Measurements from ENCODE around the gene ECE1. TPM values are rescaled to one million over a fixed set of nuclear protein-coding genes. Genes with fewer than 3 reads are reported as not detected.
A peak's percentile ranks its signal among the peaks of the same experiment; 100 is the strongest.

The ECE1 gene
- total and polyA plus RNA-seq, 2 of the 8 experiments (the other 6 are each of a cell fraction or from before 2014, with no cell fraction given): 21.4 to 36.8 TPM

DNA sequence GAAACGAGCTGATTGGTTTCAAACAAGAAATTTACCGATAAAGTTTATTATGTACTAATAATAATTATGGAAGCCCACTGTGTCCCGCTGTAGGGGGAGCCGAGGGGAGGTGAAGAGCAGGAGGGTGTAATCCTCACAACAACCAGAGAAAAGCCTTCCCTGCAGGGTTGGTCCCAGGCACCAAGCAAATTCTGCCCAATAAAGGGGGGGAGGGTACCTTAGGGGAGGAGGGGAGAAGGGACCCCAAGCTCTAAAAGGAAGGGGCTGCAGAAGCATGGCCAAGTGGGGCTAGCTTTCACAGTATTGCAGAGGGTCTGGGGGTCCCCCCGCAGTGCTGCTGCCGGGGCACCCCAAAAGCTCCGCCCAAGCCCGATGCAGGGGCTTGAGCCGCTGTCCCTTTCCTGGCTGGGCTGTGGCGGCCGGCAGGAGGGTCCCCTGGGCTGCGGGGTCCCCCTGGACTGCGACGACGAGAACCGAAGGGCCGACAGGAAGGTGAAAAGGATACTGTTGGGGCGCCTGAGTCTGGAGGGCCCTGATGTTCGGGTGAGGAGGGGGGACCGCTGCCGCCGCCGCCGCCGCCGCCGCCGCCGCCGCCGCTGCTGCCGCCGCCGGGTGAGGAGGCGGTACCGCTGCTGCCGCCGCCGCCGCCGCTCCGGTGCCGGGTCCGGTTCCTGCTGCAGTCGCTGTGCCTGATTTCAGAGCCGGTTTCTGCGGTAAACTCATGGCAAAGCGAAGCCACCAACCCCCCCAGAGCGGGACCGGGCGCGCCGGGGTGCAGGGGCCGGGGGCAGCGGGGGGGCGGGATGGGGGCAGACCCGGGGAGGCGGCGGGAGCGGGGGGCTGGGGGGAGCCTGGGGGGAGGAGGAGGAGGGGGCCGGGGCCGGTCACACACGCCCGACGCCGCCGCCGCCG lies 114.3 kb downstream of the ECE1 start (continued):
- TF ChIP-seq, protein P1, sequence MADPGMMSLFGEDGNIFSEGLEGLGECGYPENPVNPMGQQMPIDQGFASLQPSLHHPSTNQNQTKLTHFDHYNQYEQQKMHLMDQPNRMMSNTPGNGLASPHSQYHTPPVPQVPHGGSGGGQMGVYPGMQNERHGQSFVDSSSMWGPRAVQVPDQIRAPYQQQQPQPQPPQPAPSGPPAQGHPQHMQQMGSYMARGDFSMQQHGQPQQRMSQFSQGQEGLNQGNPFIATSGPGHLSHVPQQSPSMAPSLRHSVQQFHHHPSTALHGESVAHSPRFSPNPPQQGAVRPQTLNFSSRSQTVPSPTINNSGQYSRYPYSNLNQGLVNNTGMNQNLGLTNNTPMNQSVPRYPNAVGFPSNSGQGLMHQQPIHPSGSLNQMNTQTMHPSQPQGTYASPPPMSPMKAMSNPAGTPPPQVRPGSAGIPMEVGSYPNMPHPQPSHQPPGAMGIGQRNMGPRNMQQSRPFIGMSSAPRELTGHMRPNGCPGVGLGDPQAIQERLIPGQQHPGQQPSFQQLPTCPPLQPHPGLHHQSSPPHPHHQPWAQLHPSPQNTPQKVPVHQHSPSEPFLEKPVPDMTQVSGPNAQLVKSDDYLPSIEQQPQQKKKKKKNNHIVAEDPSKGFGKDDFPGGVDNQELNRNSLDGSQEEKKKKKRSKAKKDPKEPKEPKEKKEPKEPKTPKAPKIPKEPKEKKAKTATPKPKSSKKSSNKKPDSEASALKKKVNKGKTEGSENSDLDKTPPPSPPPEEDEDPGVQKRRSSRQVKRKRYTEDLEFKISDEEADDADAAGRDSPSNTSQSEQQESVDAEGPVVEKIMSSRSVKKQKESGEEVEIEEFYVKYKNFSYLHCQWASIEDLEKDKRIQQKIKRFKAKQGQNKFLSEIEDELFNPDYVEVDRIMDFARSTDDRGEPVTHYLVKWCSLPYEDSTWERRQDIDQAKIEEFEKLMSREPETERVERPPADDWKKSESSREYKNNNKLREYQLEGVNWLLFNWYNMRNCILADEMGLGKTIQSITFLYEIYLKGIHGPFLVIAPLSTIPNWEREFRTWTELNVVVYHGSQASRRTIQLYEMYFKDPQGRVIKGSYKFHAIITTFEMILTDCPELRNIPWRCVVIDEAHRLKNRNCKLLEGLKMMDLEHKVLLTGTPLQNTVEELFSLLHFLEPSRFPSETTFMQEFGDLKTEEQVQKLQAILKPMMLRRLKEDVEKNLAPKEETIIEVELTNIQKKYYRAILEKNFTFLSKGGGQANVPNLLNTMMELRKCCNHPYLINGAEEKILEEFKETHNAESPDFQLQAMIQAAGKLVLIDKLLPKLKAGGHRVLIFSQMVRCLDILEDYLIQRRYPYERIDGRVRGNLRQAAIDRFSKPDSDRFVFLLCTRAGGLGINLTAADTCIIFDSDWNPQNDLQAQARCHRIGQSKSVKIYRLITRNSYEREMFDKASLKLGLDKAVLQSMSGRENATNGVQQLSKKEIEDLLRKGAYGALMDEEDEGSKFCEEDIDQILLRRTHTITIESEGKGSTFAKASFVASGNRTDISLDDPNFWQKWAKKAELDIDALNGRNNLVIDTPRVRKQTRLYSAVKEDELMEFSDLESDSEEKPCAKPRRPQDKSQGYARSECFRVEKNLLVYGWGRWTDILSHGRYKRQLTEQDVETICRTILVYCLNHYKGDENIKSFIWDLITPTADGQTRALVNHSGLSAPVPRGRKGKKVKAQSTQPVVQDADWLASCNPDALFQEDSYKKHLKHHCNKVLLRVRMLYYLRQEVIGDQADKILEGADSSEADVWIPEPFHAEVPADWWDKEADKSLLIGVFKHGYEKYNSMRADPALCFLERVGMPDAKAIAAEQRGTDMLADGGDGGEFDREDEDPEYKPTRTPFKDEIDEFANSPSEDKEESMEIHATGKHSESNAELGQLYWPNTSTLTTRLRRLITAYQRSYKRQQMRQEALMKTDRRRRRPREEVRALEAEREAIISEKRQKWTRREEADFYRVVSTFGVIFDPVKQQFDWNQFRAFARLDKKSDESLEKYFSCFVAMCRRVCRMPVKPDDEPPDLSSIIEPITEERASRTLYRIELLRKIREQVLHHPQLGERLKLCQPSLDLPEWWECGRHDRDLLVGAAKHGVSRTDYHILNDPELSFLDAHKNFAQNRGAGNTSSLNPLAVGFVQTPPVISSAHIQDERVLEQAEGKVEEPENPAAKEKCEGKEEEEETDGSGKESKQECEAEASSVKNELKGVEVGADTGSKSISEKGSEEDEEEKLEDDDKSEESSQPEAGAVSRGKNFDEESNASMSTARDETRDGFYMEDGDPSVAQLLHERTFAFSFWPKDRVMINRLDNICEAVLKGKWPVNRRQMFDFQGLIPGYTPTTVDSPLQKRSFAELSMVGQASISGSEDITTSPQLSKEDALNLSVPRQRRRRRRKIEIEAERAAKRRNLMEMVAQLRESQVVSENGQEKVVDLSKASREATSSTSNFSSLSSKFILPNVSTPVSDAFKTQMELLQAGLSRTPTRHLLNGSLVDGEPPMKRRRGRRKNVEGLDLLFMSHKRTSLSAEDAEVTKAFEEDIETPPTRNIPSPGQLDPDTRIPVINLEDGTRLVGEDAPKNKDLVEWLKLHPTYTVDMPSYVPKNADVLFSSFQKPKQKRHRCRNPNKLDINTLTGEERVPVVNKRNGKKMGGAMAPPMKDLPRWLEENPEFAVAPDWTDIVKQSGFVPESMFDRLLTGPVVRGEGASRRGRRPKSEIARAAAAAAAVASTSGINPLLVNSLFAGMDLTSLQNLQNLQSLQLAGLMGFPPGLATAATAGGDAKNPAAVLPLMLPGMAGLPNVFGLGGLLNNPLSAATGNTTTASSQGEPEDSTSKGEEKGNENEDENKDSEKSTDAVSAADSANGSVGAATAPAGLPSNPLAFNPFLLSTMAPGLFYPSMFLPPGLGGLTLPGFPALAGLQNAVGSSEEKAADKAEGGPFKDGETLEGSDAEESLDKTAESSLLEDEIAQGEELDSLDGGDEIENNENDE (IDR thresholded peaks at IDR 0.05; ENCODE audit: insufficient replicate concordance, low read length): no peak
- TF ChIP-seq YY1 (IDR thresholded peaks at IDR 0.05; ENCODE audit: low read depth, low read length) (no peak), PHF8 (conservative IDR thresholded peaks at IDR 0.05; ENCODE audit: low read depth, low read length) (0 out of 2 replicates have a peak, but pooled peaks have one; percentile 45), CTBP2 (IDR thresholded peaks at IDR 0.05; ENCODE audit: borderline replicate concordance, insufficient read depth, insufficient read length, low read length) (no peak), ASH2L (IDR thresholded peaks at IDR 0.05; ENCODE audit: low read length) (no peak), KDM4A (IDR thresholded peaks at IDR 0.05; ENCODE audit: low read depth, low read length, severe bottlenecking) (peak; percentile 44)
